GM12878 (cell line): ENCODE data around the gene AGBL1. TPM values are rescaled to one million over a fixed set of nuclear protein-coding genes. Genes with fewer than 3 reads are reported as not detected.

ENCODE experiments used
- ATAC-seq: fragments of 200-7000 bp; cut with Tn5 transposase; 3 replicates; pipeline ENCODE4 v1.9.1; 2020; ENCODE audit warnings: mild to moderate bottlenecking, moderate library complexity
- BruUV-seq: library from RNA; stranded (reverse); fragments of 400-500 nt; replicated peaks from 2 replicates; lab custom pipeline; 2021; lab: Mats Ljungman, UMichigan
- CTCF ChIA-PET: fragments of 300-600 bp; sonication (Branson Sonifier 250); formaldehyde crosslinking; extraction: SDS; loops from one replicate; lab custom pipeline; 2021; ENCODE audit warnings: inconsistent platforms; lab: Yijun Ruan, JAX
- POLR2A ChIA-PET: fragments of 350-600 bp; formaldehyde crosslinking; extraction: SDS; loops from one replicate; lab custom pipeline; 2021; ENCODE audit warnings: inconsistent platforms; lab: Charles Lee
- RAD21 ChIA-PET: fragments of 300-600 bp; sonication (Branson Sonifier 250); formaldehyde crosslinking; loops from one replicate; lab custom pipeline; 2023; ENCODE audit warnings: antibody characterized with exemption; ENCODE audit not compliant: unreplicated experiment; lab: Charles Lee
- SMC1A ChIA-PET: fragments of 300-600 bp; sonication (Branson Sonifier 250); formaldehyde crosslinking; loops from one replicate; lab custom pipeline; 2023; ENCODE audit not compliant: unreplicated experiment, uncharacterized antibody; lab: Charles Lee
- DNase-seq: peaks from one replicate; pipeline ENCODE4 v3.0.0-alpha.2; 2011; ENCODE audit warnings: low read depth, low spot score
- FAIRE-seq: peaks from 3 replicates; lab custom pipeline; 2011; peaks lifted over from hg19 to GRCh38; lab: Jason Lieb, UNC
- H2AFZ ChIP-seq: 2 replicates; pipeline ENCODE4 v1.6.0; 2011; ENCODE audit warnings: low read depth, low read length, control low read depth; ENCODE audit not compliant: control insufficient read depth
- H3K27ac ChIP-seq: 2 replicates; pipeline ENCODE4 v1.5.1; 2011; ENCODE audit warnings: control low read depth; ENCODE audit not compliant: control insufficient read depth, insufficient read depth
- H3K27me3 ChIP-seq, 2 experiments: replicated peaks in 1 of 2; 2 replicates each; pipeline versions ENCODE4 v1.6.0 to v1.6.1; 2011; ENCODE audit warnings: low read length in 1 of 2; ENCODE audit not compliant: control insufficient read depth in 2 of 2, insufficient read depth in 2 of 2
- H3K36me3 ChIP-seq, 2 experiments: 2 replicates each; pipeline ENCODE4 v1.5.1; 2011; ENCODE audit warnings: low read length in 1 of 2; ENCODE audit not compliant: control insufficient read depth in 2 of 2, insufficient read depth in 2 of 2
- H3K4me1 ChIP-seq: 2 replicates; pipeline ENCODE4 v1.6.1; 2011; ENCODE audit warnings: mild to moderate bottlenecking, low read length, moderate library complexity, mixed read lengths; ENCODE audit not compliant: control insufficient read depth, insufficient read depth
- H3K4me2 ChIP-seq: 2 replicates; pipeline ENCODE4 v1.6.0; 2011; ENCODE audit warnings: control low read depth; ENCODE audit not compliant: control insufficient read depth, insufficient read depth
- H3K4me3 ChIP-seq: fragments of 200-600 bp; sonication (generic); 2 replicates; pipeline ENCODE4 v1.5.1; 2016
- H3K79me2 ChIP-seq: 2 replicates; pipeline ENCODE4 v1.6.0; 2011; ENCODE audit warnings: low read length; ENCODE audit not compliant: control insufficient read depth, insufficient read depth
- H3K9ac ChIP-seq: 2 replicates; pipeline ENCODE4 v1.8.0; 2011; ENCODE audit warnings: low read length, control low read depth, mixed read lengths; ENCODE audit not compliant: control insufficient read depth, insufficient read depth
- H3K9me3 ChIP-seq: replicated peaks from 3 replicates; pipeline ENCODE4 v1.5.1; 2011; ENCODE audit warnings: mild to moderate bottlenecking, low read length; ENCODE audit not compliant: control insufficient read depth, insufficient read depth
- H4K20me1 ChIP-seq: 2 replicates; pipeline ENCODE4 v1.6.0; 2011; ENCODE audit not compliant: control insufficient read depth, insufficient read depth
- BCL11A ChIP-seq: IDR thresholded peaks from 2 replicates; pipeline ENCODE4 v1.6.1; 2011; ENCODE audit warnings: low read depth, low read length
- BRCA1 ChIP-seq: IDR thresholded peaks from 2 replicates; pipeline ENCODE4 v1.6.1; 2011; ENCODE audit warnings: low read depth, low read length, improper control_type of control experiment
- EP300 ChIP-seq, 2 experiments: fragments of 150-350 bp in 1 of 2; IDR thresholded peaks; 2 replicates each; pipeline ENCODE4 v1.6.1; 2011 to 2012; ENCODE audit warnings: low read depth in 2 of 2, low read length in 2 of 2, borderline replicate concordance in 1 of 2, improper control_type of control experiment in 1 of 2, inconsistent platforms in 1 of 2; ENCODE audit not compliant: control insufficient read depth in 1 of 2
- GATAD2B ChIP-seq: fragments of 450-650 bp; conservative IDR thresholded peaks from 2 replicates; pipeline ENCODE4 v1.6.1; 2017; ENCODE audit warnings: low read depth, mild to moderate bottlenecking, moderate library complexity
- KAT2A ChIP-seq: conservative IDR thresholded peaks from 2 replicates; pipeline ENCODE4 v1.6.1; 2011; ENCODE audit warnings: low read depth, low read length; ENCODE audit not compliant: control insufficient read depth
- SMAD5 ChIP-seq: IDR thresholded peaks from 2 replicates; pipeline ENCODE4 v1.6.1; 2016; ENCODE audit warnings: antibody characterized with exemption, low read depth
- SMC3 ChIP-seq: IDR thresholded peaks from 2 replicates; pipeline ENCODE4 v1.6.1; 2011; ENCODE audit warnings: low read length, improper control_type of control experiment, borderline replicate concordance
- WGBS: methylation state at CpG from one replicate; pipeline ENCODE4 v1.1.6; 2016; ENCODE audit warnings: low lambda C conversion rate; ENCODE audit not compliant: insufficient replicate concordance, insufficient coverage; ENCODE audit errors: missing lambda C conversion rate; 5-methylcytosine and 5-hydroxymethylcytosine counted together
- in situ Hi-C: fragments of 300-500 bp; cut with MboI; formaldehyde crosslinking; loops from 9 replicates; pipeline ENCODE4 v1.14.3; 2018; ENCODE audit warnings: mixed read lengths
- intact Hi-C: fragments of 100-400 bp; cut with micrococcal nuclease; formaldehyde crosslinking; loops from one replicate; pipeline ENCODE4 v1.14.2; 2022; ENCODE audit not compliant: unreplicated experiment
- polyA plus RNA-seq, 11 experiments: library from polyadenylated mRNA; depleted of rRNA in 4 of 11; unstranded in 6 of 11; stranded (reverse) in 5 of 11; fragments of >200 nt; fragmentation: Nextera tagmentation in 4 of 11; fragmentation: Illumina TruSeq in 1 of 11; extraction: Ambion mirVana in 4 of 11; extraction: Trizol in 1 of 11; gene quantifications; 1 replicate in 1 of 11; 2 replicates in 10 of 11; pipeline versions ENCODE4 v1.2.1 to v1.2.3, GENCODE V29; 2011 to 2016; ENCODE audit warnings: inconsistent platforms in 2 of 11, missing spikeins in 2 of 11, low read depth in 1 of 11
- total RNA-seq, 4 experiments: library from RNA; depleted of rRNA in 3 of 4; stranded (reverse); fragments of >200 nt in 3 of 4; fragmentation: Illumina TruSeq in 1 of 4; extraction: Trizol in 1 of 4; gene quantifications; 2 replicates each; pipeline versions ENCODE4 v1.2.1 to v1.2.3, GENCODE V29; 2013 to 2021
- TF ChIP-seq, protein P1 (sequence below): fragments of 450-650 bp; formaldehyde crosslinking; IDR thresholded peaks from 2 replicates; pipeline ENCODE4 v1.4.0; 2020; ENCODE audit warnings: mild to moderate bottlenecking, moderate library complexity
- TF ChIP-seq, protein P2 (sequence below): fragments of 450-650 bp; IDR thresholded peaks from 2 replicates; pipeline ENCODE4 v1.6.1; 2018; ENCODE audit warnings: borderline replicate concordance, mild to moderate bottlenecking; ENCODE audit not compliant: partially characterized antibody

Gene AGBL1
- total and polyA plus RNA-seq, 10 of the 15 experiments (the other 5 are each of a cell fraction or from before 2014, with no cell fraction given): not detected

DNA sequence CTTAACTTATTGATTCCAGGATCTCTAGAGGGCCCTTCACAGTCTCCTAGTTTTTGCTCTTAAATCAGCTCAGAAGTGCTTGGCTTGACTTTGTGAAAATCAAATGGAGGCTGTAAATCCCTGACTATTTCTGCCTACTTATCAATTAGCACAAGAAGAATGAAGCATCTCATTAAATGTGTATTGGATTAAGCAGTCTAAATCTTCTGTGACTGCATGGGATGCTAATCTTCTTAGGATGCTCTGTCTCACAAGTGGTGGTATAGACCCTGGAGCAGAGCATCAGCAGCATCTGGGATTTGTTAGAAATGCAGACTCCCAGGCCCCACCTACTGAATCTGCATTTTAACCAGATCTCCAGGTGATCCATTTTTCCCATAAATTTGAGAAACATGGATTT is 488.7 kb downstream of the AGBL1 start:
- CTCF ChIA-PET: no interaction called here

DNA sequence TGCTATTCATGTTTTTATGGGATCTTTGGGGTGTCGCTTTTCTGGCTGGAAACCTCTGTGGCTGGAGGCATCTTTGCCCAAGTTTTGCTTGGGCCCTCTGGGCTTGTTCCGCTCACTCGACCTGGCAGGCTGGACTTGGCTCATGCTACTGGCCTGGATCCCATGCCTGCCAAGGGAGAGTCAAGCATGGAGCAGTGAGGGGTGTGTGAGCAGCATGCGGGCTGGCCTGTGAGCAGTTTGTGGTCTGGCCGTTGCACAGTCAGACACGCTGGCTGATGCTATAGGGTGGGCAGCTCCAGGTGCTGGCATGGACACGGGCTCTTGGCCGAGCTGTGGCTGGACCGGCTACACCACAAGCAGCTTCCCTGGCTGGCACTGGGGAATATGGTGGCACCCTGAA is 491.1 kb downstream of the AGBL1 start:
- intact Hi-C loops: no loop called here
- H4K20me1 ChIP-seq: no peaks in the 10 kb centered on the region
- SMC1A ChIA-PET: no interaction called here
- H3K4me2 ChIP-seq: no peak overlapping the region
- TF ChIP-seq KAT2A (no peak), EP300 (IDR thresholded peaks at IDR 0.05; ENCODE audit: borderline replicate concordance in 1 of 2, control insufficient read depth in 1 of 2, low read depth in 2 of 2, low read length in 2 of 2) (no peak), SMC3 (no peak), BCL11A (no peak)
- TF ChIP-seq, protein P1, sequence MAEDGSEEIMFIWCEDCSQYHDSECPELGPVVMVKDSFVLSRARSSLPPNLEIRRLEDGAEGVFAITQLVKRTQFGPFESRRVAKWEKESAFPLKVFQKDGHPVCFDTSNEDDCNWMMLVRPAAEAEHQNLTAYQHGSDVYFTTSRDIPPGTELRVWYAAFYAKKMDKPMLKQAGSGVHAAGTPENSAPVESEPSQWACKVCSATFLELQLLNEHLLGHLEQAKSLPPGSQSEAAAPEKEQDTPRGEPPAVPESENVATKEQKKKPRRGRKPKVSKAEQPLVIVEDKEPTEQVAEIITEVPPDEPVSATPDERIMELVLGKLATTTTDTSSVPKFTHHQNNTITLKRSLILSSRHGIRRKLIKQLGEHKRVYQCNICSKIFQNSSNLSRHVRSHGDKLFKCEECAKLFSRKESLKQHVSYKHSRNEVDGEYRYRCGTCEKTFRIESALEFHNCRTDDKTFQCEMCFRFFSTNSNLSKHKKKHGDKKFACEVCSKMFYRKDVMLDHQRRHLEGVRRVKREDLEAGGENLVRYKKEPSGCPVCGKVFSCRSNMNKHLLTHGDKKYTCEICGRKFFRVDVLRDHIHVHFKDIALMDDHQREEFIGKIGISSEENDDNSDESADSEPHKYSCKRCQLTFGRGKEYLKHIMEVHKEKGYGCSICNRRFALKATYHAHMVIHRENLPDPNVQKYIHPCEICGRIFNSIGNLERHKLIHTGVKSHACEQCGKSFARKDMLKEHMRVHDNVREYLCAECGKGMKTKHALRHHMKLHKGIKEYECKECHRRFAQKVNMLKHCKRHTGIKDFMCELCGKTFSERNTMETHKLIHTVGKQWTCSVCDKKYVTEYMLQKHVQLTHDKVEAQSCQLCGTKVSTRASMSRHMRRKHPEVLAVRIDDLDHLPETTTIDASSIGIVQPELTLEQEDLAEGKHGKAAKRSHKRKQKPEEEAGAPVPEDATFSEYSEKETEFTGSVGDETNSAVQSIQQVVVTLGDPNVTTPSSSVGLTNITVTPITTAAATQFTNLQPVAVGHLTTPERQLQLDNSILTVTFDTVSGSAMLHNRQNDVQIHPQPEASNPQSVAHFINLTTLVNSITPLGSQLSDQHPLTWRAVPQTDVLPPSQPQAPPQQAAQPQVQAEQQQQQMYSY (CRISPR knock-in tag): no peak
- CTCF ChIA-PET: no interaction called here
- H2AFZ ChIP-seq: no peak overlapping the region
- no TSS peak for BruUV-seq
- no peak overlapping the region for H3K9ac ChIP-seq
- POLR2A ChIA-PET: no interaction called here
- in situ Hi-C loops: no loop called here
- H3K36me3 ChIP-seq: no peaks in the 10 kb centered on the region
- H3K27ac ChIP-seq: no peak overlapping the region
- FAIRE-seq (no peak), DNase-seq (no peak), ATAC-seq (no peak)
- no peaks in the 10 kb centered on the region for H3K4me1 ChIP-seq
- RAD21 ChIA-PET: no interaction called here
- whole genome bisulfite sequencing: 28% methylated on average over 9 of the region's 9 CpGs
- no peaks in the 10 kb centered on the region; the same call in 2 of the 3 replicates for H3K9me3 ChIP-seq
- H3K4me3 ChIP-seq: no peak overlapping the region
- H3K79me2 ChIP-seq: no peaks in the 10 kb centered on the region
- H3K27me3 ChIP-seq: no peaks in the 10 kb centered on the region

More for the DNA sequence above, 488.7 kb downstream of the AGBL1 start:
- intact Hi-C loops (no loop called here), in situ Hi-C loops (no loop called here)
- ChIA-PET RAD21 (no interaction called here), POLR2A (no interaction called here), SMC1A (interaction anchor here (0.6 kb wide), 1 partner anchor 81 kb away, joined by 3 read pairs; no protein-coding TSS in a partner anchor)
- Histone ChIP-seq H3K27ac (no peak overlapping the region), H3K27me3 (no peaks in the 10 kb centered on the region), H3K4me3 (no peak overlapping the region), H3K79me2 (no peaks in the 10 kb centered on the region), H2AFZ (no peak overlapping the region), H3K36me3 (no peaks in the 10 kb centered on the region), H3K9me3 (no peaks in the 10 kb centered on the region; the same call in 2 of the 3 replicates), H3K4me2 (no peak overlapping the region), H3K4me1 (no peaks in the 10 kb centered on the region), H3K9ac (no peak overlapping the region), H4K20me1 (no peaks in the 10 kb centered on the region)
- ATAC-seq (no peak), FAIRE-seq (no peak), DNase-seq (no peak)
- TF ChIP-seq SMAD5 (no peak), GATAD2B (no peak), BRCA1 (no peak)
- TF ChIP-seq, protein P2, sequence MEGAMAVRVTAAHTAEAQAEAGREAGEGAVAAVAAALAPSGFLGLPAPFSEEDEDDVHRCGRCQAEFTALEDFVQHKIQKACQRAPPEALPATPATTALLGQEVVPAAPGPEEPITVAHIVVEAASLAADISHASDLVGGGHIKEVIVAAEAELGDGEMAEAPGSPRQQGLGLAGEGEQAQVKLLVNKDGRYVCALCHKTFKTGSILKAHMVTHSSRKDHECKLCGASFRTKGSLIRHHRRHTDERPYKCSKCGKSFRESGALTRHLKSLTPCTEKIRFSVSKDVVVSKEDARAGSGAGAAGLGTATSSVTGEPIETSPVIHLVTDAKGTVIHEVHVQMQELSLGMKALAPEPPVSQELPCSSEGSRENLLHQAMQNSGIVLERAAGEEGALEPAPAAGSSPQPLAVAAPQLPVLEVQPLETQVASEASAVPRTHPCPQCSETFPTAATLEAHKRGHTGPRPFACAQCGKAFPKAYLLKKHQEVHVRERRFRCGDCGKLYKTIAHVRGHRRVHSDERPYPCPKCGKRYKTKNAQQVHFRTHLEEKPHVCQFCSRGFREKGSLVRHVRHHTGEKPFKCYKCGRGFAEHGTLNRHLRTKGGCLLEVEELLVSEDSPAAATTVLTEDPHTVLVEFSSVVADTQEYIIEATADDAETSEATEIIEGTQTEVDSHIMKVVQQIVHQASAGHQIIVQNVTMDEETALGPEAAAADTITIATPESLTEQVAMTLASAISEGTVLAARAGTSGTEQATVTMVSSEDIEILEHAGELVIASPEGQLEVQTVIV: no peak
- no TSS peak for BruUV-seq
